SK-N-SH treated with all-trans-retinoic acid at 6 μM for 48 hours (cell line): Measurements from ENCODE around the gene MIPOL1.
"Not testable (repeated sequence)": the region's sequence is repeated elsewhere in the genome, so short reads cannot be mapped to it uniquely, and the experiment has no call there.

Source experiments
- ATAC-seq: fragments of 200-7000 bp; cut with Tn5 transposase; 3 replicates; pipeline ENCODE4 v1.9.1; 2020; ENCODE audit warnings: mild to moderate bottlenecking, moderate library complexity
- ARNTL ChIP-seq: fragments of 450-650 bp; formaldehyde crosslinking; IDR thresholded peaks from 2 replicates; pipeline ENCODE4 v1.5.0; 2020; ENCODE audit warnings: low read depth, mild to moderate bottlenecking, moderate library complexity, borderline replicate concordance
- BACH2 ChIP-seq: fragments of 250-450 bp; sonication (Bioruptor Pico); IDR thresholded peaks from 2 replicates; pipeline ENCODE4 v1.9.0; 2021; ENCODE audit warnings: mild to moderate bottlenecking, borderline replicate concordance
- CREB5 ChIP-seq: fragments of 250-450 bp; sonication (Bioruptor Pico); IDR thresholded peaks from 2 replicates; pipeline ENCODE4 v1.5.1; 2020; ENCODE audit warnings: low read depth, mild to moderate bottlenecking, moderate library complexity
- ESRRG ChIP-seq: fragments of 250-450 bp; sonication (Bioruptor Pico); IDR thresholded peaks from 2 replicates; pipeline ENCODE4 v1.6.1; 2021; ENCODE audit warnings: mild to moderate bottlenecking
- GLIS3 ChIP-seq: fragments of 250-450 bp; sonication (Bioruptor Pico); IDR thresholded peaks from 2 replicates; pipeline ENCODE4 v1.5.0; 2020; ENCODE audit warnings: mild to moderate bottlenecking, moderate library complexity
- ISL1 ChIP-seq: fragments of 250-450 bp; sonication (Bioruptor Pico); IDR thresholded peaks from 2 replicates; pipeline ENCODE4 v2.1.2; 2022; ENCODE audit warnings: mild to moderate bottlenecking, moderate library complexity
- OSR1 ChIP-seq: fragments of 250-450 bp; sonication (Bioruptor Pico); IDR thresholded peaks from 2 replicates; pipeline ENCODE4 v1.8.0; 2022; ENCODE audit warnings: moderate library complexity, mild to moderate bottlenecking, inconsistent platforms
- PATZ1 ChIP-seq: fragments of 250-450 bp; sonication (Bioruptor Pico); IDR thresholded peaks from 2 replicates; pipeline ENCODE4 v1.8.0; 2020; ENCODE audit warnings: mild to moderate bottlenecking, moderate library complexity, borderline replicate concordance
- POU6F1 ChIP-seq: fragments of 250-450 bp; sonication (Bioruptor Pico); IDR thresholded peaks from 2 replicates; pipeline ENCODE4 v1.8.0; 2021; ENCODE audit warnings: low read depth, mild to moderate bottlenecking, moderate library complexity, borderline replicate concordance
- PPARA ChIP-seq: fragments of 250-450 bp; sonication (Bioruptor Pico); IDR thresholded peaks from 2 replicates; pipeline ENCODE4 v1.5.0; 2020; ENCODE audit warnings: mild to moderate bottlenecking, borderline replicate concordance
- RARB ChIP-seq: fragments of 250-450 bp; sonication (Bioruptor Pico); IDR thresholded peaks from 2 replicates; pipeline ENCODE4 v1.8.0; 2021; ENCODE audit warnings: mild to moderate bottlenecking, moderate library complexity
- SNAI2 ChIP-seq: fragments of 250-450 bp; sonication (Bioruptor Pico); IDR thresholded peaks from 2 replicates; pipeline ENCODE4 v1.5.0; 2020; ENCODE audit warnings: mild to moderate bottlenecking, moderate library complexity
- TOX ChIP-seq: fragments of 250-450 bp; sonication (Bioruptor Pico); IDR thresholded peaks from 2 replicates; pipeline ENCODE4 v1.8.0; 2021; ENCODE audit warnings: mild to moderate bottlenecking, moderate library complexity, borderline replicate concordance
- TSHZ2 ChIP-seq: fragments of 250-450 bp; sonication (Bioruptor Pico); IDR thresholded peaks from 2 replicates; pipeline ENCODE4 v1.5.0; 2020; ENCODE audit warnings: mild to moderate bottlenecking, moderate library complexity
- ZC3H10 ChIP-seq: fragments of 250-450 bp; sonication (Bioruptor Pico); IDR thresholded peaks from 2 replicates; pipeline ENCODE4 v1.5.1; 2021; ENCODE audit warnings: mild to moderate bottlenecking, moderate library complexity
- ZFP3 ChIP-seq: fragments of 250-450 bp; sonication (Bioruptor Pico); IDR thresholded peaks from 2 replicates; pipeline ENCODE4 v1.5.0; 2020; ENCODE audit warnings: mild to moderate bottlenecking, moderate library complexity
- ZNF565 ChIP-seq: fragments of 450-650 bp; formaldehyde crosslinking; conservative IDR thresholded peaks from 2 replicates; pipeline ENCODE4 v1.5.0; 2020; ENCODE audit warnings: low read depth, mild to moderate bottlenecking, moderate library complexity
- ZNF70 ChIP-seq: fragments of 450-650 bp; formaldehyde crosslinking; IDR thresholded peaks from 2 replicates; pipeline ENCODE4 v1.5.0; 2020; ENCODE audit warnings: mild to moderate bottlenecking, moderate library complexity
- ZNF8 ChIP-seq: fragments of 450-650 bp; formaldehyde crosslinking; IDR thresholded peaks from 2 replicates; pipeline ENCODE4 v1.5.0; 2020; ENCODE audit warnings: mild to moderate bottlenecking, moderate library complexity

MIPOL1 gene

GRCh38 chr14:37172936-37173614 lies 24.7 kb upstream of the MIPOL1 start:
- no peak for ATAC-seq
- TF ChIP-seq TSHZ2 (CRISPR knock-in tag) = no peak
- TF ChIP-seq CREB5 (CRISPR knock-in tag) = no peak
- TF ChIP-seq ZFP3 (CRISPR knock-in tag) = no peak
- no peak for TF ChIP-seq ZNF8
- TF ChIP-seq PATZ1 = no peak
- no peak for TF ChIP-seq ZNF70 (CRISPR knock-in tag)
- no peak for TF ChIP-seq ISL1 (CRISPR knock-in tag)
- TF ChIP-seq ARNTL (CRISPR knock-in tag) = no peak
- no peak for TF ChIP-seq BACH2 (CRISPR knock-in tag)
- no peak for TF ChIP-seq GLIS3 (CRISPR knock-in tag)
- TF ChIP-seq POU6F1 (CRISPR knock-in tag) = no peak
- no peak for TF ChIP-seq OSR1 (CRISPR knock-in tag)
- TF ChIP-seq ZC3H10 (CRISPR knock-in tag) = no peak
- TF ChIP-seq SNAI2 (CRISPR knock-in tag) = no peak
- TF ChIP-seq PPARA (CRISPR knock-in tag) = no peak
- TF ChIP-seq ESRRG (CRISPR knock-in tag) = no peak
- TF ChIP-seq RARB (CRISPR knock-in tag) = no peak
- no peak for TF ChIP-seq ZNF565 (CRISPR knock-in tag)
- no peak for TF ChIP-seq TOX (CRISPR knock-in tag)

GRCh38 chr14:37179896-37180502 lies 17.7 kb upstream of the MIPOL1 start:
- no peak for TF ChIP-seq ZNF8
- TF ChIP-seq ARNTL (CRISPR knock-in tag) = no peak
- TF ChIP-seq POU6F1 (CRISPR knock-in tag) = no peak
- no peak for TF ChIP-seq ZNF565 (CRISPR knock-in tag)
- TF ChIP-seq GLIS3 (CRISPR knock-in tag) = no peak
- no peak for TF ChIP-seq TOX (CRISPR knock-in tag)
- no peak for TF ChIP-seq PPARA (CRISPR knock-in tag)
- TF ChIP-seq, all 23 proteins: peak for 0
- ATAC-seq = no peak

GRCh38 chr14:37180886-37181285 lies 16.9 kb upstream of the MIPOL1 start:
- ATAC-seq = not testable (repeated sequence)
